B cell (primary cell): Measurements from ENCODE around the gene XPO6. TPM values are rescaled to one million over a fixed set of nuclear protein-coding genes. Genes with fewer than 3 reads are reported as not detected.

Experiments used
- ATAC-seq: fragments of 200-7000 bp; cut with Tn5 transposase; one replicate; pipeline ENCODE4 v1.10.0; 2021; ENCODE audit warnings: low read depth, mild to moderate bottlenecking, moderate number of reproducible peaks, moderate library complexity
- CTCF ChIA-PET: fragments of 350-600 bp; sonication (Branson Sonifier 250); formaldehyde crosslinking; loops from one replicate; lab custom pipeline; 2021; ENCODE audit warnings: antibody characterized with exemption, inconsistent platforms; lab: Charles Lee
- POLR2A ChIA-PET: fragments of 350-600 bp; sonication (Branson Sonifier 250); formaldehyde crosslinking; loops from one replicate; lab custom pipeline; 2021; ENCODE audit warnings: antibody characterized with exemption; lab: Charles Lee
- DNase-seq: peaks from one replicate; pipeline ENCODE4 v3.0.0; 2013
- H2AFZ ChIP-seq: 2 replicates; pipeline ENCODE4 v1.6.1; 2012; ENCODE audit warnings: mild to moderate bottlenecking, low read depth, low read length; ENCODE audit not compliant: insufficient read depth, poor library complexity, severe bottlenecking
- H3K27ac ChIP-seq, 2 donors: 1 replicate in 1 of 2; 2 replicates in 1 of 2; pipeline ENCODE4 v1.5.1; 2012 to 2013; ENCODE audit warnings: low read length in 2 of 2, mild to moderate bottlenecking in 2 of 2, moderate library complexity in 1 of 2
- H3K27me3 ChIP-seq, 4 experiments: fragments of 200-600 bp in 1 of 4; sonication (generic) in 1 of 4; replicated peaks in 1 of 4; 1 replicate in 2 of 4; 2 replicates in 2 of 4; pipeline versions ENCODE4 v1.6.1 to v1.7.0; 2013 to 2016; ENCODE audit warnings: low read length in 3 of 4, mild to moderate bottlenecking in 2 of 4, mixed read lengths in 1 of 4, moderate library complexity in 1 of 4; ENCODE audit not compliant: insufficient read depth in 4 of 4, control insufficient read depth in 3 of 4; ENCODE audit errors: control extremely low read depth in 1 of 4
- H3K36me3 ChIP-seq, 2 experiments: replicated peaks in 1 of 2; 1 replicate in 1 of 2; 2 replicates in 1 of 2; pipeline versions ENCODE4 v1.6.1 to v1.7.1; 2013; ENCODE audit warnings: low read length in 1 of 2; ENCODE audit not compliant: insufficient read depth in 2 of 2, control insufficient read depth in 1 of 2; ENCODE audit errors: control extremely low read depth in 1 of 2, extremely low read depth in 1 of 2
- H3K4me1 ChIP-seq, 2 donors: fragments of 200-600 bp in 1 of 2; sonication (generic) in 1 of 2; 1 replicate in 1 of 2; 2 replicates in 1 of 2; pipeline versions ENCODE4 v1.5.1 to v1.6.1; 2013 to 2017; ENCODE audit warnings: low read length in 2 of 2; ENCODE audit not compliant: control insufficient read depth in 2 of 2, insufficient read depth in 2 of 2
- H3K4me2 ChIP-seq: replicated peaks from 2 replicates; pipeline ENCODE3; 2012; ENCODE audit warnings: mild to moderate bottlenecking, low read depth, low read length; ENCODE audit not compliant: poor library complexity, severe bottlenecking
- H3K4me3 ChIP-seq, 5 experiments: fragments of 200-600 bp in 1 of 5; sonication (generic) in 1 of 5; 1 replicate in 3 of 5; 2 replicates in 2 of 5; pipeline versions ENCODE4 v1.5.1 to v1.7.0; 2011 to 2016; ENCODE audit warnings: low read length in 4 of 5, mild to moderate bottlenecking in 4 of 5, low read depth in 2 of 5, control low read depth in 1 of 5, moderate library complexity in 1 of 5; ENCODE audit not compliant: insufficient read depth in 1 of 5; ENCODE audit errors: control extremely low read depth in 1 of 5, extremely low read depth in 1 of 5
- H3K79me2 ChIP-seq: fragments of 200-600 bp; sonication (generic); one replicate; pipeline ENCODE4 v1.6.0; 2016; ENCODE audit warnings: low read length; ENCODE audit not compliant: control insufficient read depth, insufficient read depth
- H3K9ac ChIP-seq: fragments of 200-600 bp; sonication (generic); 2 replicates; pipeline ENCODE4 v1.6.1; 2017; ENCODE audit warnings: mild to moderate bottlenecking, low read length, moderate library complexity
- H3K9me3 ChIP-seq, 3 donors: one replicate each; pipeline versions ENCODE4 v1.6.1 to v1.7.1; 2013; ENCODE audit warnings: low read length in 2 of 3; ENCODE audit not compliant: control insufficient read depth in 2 of 3, insufficient read depth in 1 of 3; ENCODE audit errors: control extremely low read depth in 1 of 3
- H4K20me1 ChIP-seq: 2 replicates; pipeline ENCODE4 v1.6.0; 2012; ENCODE audit warnings: mild to moderate bottlenecking, low read length; ENCODE audit not compliant: insufficient read depth, control insufficient read depth, poor library complexity, severe bottlenecking
- H3K27ac Mint-ChIP-seq: one replicate; pipeline ENCODE4 v1.8.0; 2021; ENCODE audit warnings: mixed read lengths
- H3K27me3 Mint-ChIP-seq: one replicate; pipeline ENCODE4 v1.8.0; 2021; ENCODE audit warnings: mixed read lengths
- H3K4me1 Mint-ChIP-seq: one replicate; pipeline ENCODE4 v1.8.0; 2021; ENCODE audit warnings: mixed read lengths
- H3K4me3 Mint-ChIP-seq: one replicate; pipeline ENCODE4 v1.8.0; 2021; ENCODE audit warnings: mixed read lengths
- H3K9me3 Mint-ChIP-seq: one replicate; pipeline ENCODE4 v1.8.0; 2022; ENCODE audit warnings: mixed read lengths; ENCODE audit not compliant: insufficient read depth
- CTCF ChIP-seq: fragments of 200-600 bp; IDR thresholded peaks from one replicate; pipeline ENCODE4 v1.8.0; 2022; ENCODE audit warnings: antibody characterized with exemption, mild to moderate bottlenecking
- EZH2 ChIP-seq: IDR thresholded peaks from 2 replicates; pipeline ENCODE4 v1.6.1; 2012; ENCODE audit warnings: borderline replicate concordance, low read depth, mild to moderate bottlenecking, moderate library complexity, low read length; ENCODE audit not compliant: insufficient read depth, poor library complexity, severe bottlenecking
- WGBS: methylation state at CpG from one replicate; pipeline ENCODE4 v1.1.5; 2013; ENCODE audit warnings: missing lambda C conversion rate; ENCODE audit not compliant: insufficient coverage; 5-methylcytosine and 5-hydroxymethylcytosine counted together
- intact Hi-C: fragments of 100-400 bp; cut with micrococcal nuclease; formaldehyde crosslinking; loops from one replicate; pipeline ENCODE4 v1.10.0; 2022
- polyA plus RNA-seq: library from polyadenylated mRNA; depleted of rRNA; stranded (reverse); fragments of >200 nt; gene quantifications from 2 replicates; pipeline ENCODE4 v1.2.3, GENCODE V29; 2012
- total RNA-seq, 2 donors: library from RNA; stranded (reverse); fragments of 120-200 nt in 1 of 2; gene quantifications; 1 replicate in 1 of 2; 2 replicates in 1 of 2; pipeline versions ENCODE4 v1.2.3 to v1.2.4, GENCODE V29; 2013 to 2022

XPO6 gene
- total and polyA plus RNA-seq, 2 donors (not counting 1 experiment from before 2014, with no cell fraction given): 259 to 303 TPM

GRCh38 chr16:28112908-28113307 lies 98.9 kb downstream of the XPO6 start:
- peaks cover 30% of the 10 kb centered on the region for H3K79me2 ChIP-seq
- DNase-seq (no peak), ATAC-seq (no peak)
- H3K9ac ChIP-seq: no peak overlapping the region
- H3K4me1 ChIP-seq: no peaks in the 10 kb centered on the region
- no peaks in the 10 kb centered on the region for H3K9me3 Mint-ChIP-seq
- H4K20me1 ChIP-seq: peaks cover 25% of the 10 kb centered on the region
- no peak overlapping the region for H3K4me3 Mint-ChIP-seq
- no peak overlapping the region for H3K27ac ChIP-seq
- TF ChIP-seq CTCF (no peak), EZH2 (no peak)
- WGBS: 90% methylated on average over 10 of the region's 10 CpGs
- no peaks in the 10 kb centered on the region for H3K27me3 Mint-ChIP-seq
- POLR2A ChIA-PET: no interaction called here
- H3K27me3 ChIP-seq: no peaks in the 10 kb centered on the region
- H2AFZ ChIP-seq: no peak overlapping the region
- H3K4me2 ChIP-seq: no peak overlapping the region
- peaks cover 10 to 94% of the 10 kb centered on the region in 2 experiments for H3K36me3 ChIP-seq
- no peak overlapping the region for H3K4me3 ChIP-seq
- H3K9me3 ChIP-seq: no peaks in the 10 kb centered on the region
- intact Hi-C loops: no loop called here
- CTCF ChIA-PET: interaction anchor here (0.7 to 2.0 kb wide), 3 partner anchors 20 to 105 kb away, joined by 3 to 7 read pairs (median 3); no protein-coding TSS in a partner anchor
- H3K4me1 Mint-ChIP-seq: no peaks in the 10 kb centered on the region
- no peak overlapping the region for H3K27ac Mint-ChIP-seq

- POLR2A ChIA-PET: no interaction called here
- H3K27me3 Mint-ChIP-seq: no peaks in the 10 kb centered on the region
Measured at GRCh38 chr16:28110977-28111376, 100.8 kb downstream of the XPO6 start.

More at GRCh38 chr16:28110977-28111376, 100.8 kb downstream of the XPO6 start:
- Mint-ChIP-seq H3K9me3 (no peaks in the 10 kb centered on the region), H3K4me1 (no peaks in the 10 kb centered on the region), H3K4me3 (no peak overlapping the region), H3K27ac (no peak overlapping the region)
- H4K20me1 ChIP-seq: peaks cover 43% of the 10 kb centered on the region
- TF ChIP-seq EZH2 (no peak), CTCF (no peak)
- no peak overlapping the region for H3K9ac ChIP-seq
- H2AFZ ChIP-seq: no peak overlapping the region
- H3K4me2 ChIP-seq: no peak overlapping the region
- CTCF ChIA-PET: no interaction called here
- no CpG with 5 or more reads among the region's 2 CpGs for WGBS
- no peak overlapping the region for H3K4me3 ChIP-seq
- intact Hi-C loops: no loop called here
- no peak for ATAC-seq
- no peaks in the 10 kb centered on the region for H3K4me1 ChIP-seq
- no peaks in the 10 kb centered on the region for H3K9me3 ChIP-seq
- H3K27ac ChIP-seq: no peak overlapping the region
- peaks cover 10 to 97% of the 10 kb centered on the region in 2 experiments for H3K36me3 ChIP-seq
- DNase-seq: no peak
- no peaks in the 10 kb centered on the region for H3K27me3 ChIP-seq
- H3K79me2 ChIP-seq: peaks cover 30% of the 10 kb centered on the region
